IPS-11a (cell line): Measurements from ENCODE around the gene RBMS3.
"Not testable (repeated sequence)": the region's sequence is repeated elsewhere in the genome, so short reads cannot be mapped to it uniquely, and the experiment has no call there.

Source experiments
- H3K4me3 ChIP-seq: one replicate; pipeline ENCODE4 v1.5.1; 2013; ENCODE audit warnings: low read depth, low read length, control low read depth

Gene RBMS3

DNA sequence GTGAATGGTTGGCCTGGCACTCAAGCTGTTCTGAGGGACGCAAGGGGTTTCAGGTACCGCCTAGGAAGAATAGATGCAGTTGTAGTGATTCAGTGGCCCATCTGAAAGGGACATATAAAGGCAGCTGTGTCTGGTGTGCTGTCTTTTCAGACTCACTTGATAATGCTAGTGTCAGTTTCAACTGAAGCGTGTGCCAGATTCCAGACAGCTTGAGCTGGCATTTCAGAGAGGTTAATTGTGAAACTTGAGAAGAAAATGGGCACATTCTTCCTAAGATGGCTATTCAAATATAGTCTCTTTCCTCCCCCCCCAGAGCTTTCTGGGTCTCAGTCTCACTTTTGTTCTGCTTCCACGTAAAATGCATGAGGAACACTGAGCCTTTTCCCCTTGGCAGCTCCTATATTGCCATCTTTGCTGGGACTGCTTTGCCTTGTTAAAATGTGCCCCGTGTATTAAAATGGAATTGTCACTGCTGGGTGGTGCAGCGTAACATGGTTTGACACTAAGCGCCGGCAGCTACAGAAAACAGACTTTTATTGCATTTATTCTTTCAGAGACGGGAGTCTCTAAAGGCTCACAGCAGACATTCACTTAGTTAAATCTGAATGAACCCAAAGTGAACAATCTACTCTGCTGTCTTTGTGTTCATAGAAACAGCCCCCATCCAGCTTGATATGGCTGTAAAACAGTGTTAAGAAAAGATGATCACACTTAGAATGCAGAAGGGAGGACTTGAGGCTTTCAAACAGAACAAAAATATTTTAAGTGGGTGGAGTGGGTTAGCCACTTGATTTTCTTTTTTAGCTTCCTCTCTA lies 478.7 kb downstream of the RBMS3 start:
- H3K4me3 ChIP-seq, result no peak overlapping the region

DNA sequence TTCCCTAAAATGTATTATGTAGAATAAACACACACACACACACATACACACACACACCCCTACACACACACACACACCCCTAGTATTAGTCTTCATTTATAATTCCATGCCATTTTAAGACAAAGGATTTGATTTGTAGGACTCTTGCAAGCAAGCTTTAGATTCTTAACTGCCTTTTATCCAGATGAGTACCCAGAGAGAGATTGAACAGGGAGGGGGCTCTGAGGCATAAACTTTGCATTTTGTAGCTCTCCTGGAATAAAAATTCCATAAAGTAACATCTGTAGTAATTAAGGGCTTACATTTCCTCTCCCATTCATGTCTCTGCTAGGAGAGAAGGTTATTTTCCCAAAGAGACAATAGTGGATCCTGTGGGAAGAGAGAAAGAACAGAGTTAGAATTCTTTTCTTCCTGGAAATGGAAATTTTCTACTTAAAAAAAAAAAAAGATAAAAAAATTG lies 479.4 kb downstream of the RBMS3 start:
- no peak overlapping the region for H3K4me3 ChIP-seq

DNA sequence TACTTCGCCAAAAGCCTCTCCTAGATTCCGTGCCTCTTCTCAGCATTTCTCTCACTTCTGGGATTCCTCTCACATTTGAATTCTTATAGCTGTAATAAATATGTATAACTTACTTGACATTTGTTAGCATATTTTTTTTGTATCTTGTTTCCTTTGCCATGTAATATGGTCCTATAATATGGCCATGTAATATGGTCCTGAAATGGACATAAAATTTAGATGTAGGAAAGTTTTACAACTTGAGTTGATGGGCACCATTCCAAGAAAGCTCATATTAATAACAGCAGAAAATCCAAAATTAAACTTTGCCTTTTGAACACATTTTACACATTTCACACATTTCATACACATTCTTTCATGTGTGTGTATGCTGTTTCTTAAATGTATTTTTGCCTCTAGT lies 480.6 kb downstream of the RBMS3 start:
- no peak overlapping the region for H3K4me3 ChIP-seq

DNA sequence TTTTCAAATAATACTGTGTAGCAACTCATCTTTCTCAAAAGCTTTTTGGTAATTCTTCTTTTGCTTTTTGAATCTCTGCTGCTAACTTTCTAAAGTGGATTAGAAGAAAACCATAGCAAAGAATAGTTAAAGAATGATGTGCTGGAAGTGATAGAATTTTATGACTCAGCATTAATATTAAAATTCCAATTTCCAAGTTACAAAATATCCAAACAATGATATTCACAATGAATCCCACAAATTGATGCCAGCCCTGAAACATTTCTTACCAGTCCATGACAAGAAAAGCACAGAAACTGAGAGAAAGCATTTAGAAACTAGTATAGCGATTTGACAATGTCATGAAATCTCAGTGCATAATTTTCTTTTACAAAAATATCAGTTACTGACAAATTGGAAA lies 482.2 kb downstream of the RBMS3 start:
- H3K4me3 ChIP-seq, result no peak overlapping the region

DNA sequence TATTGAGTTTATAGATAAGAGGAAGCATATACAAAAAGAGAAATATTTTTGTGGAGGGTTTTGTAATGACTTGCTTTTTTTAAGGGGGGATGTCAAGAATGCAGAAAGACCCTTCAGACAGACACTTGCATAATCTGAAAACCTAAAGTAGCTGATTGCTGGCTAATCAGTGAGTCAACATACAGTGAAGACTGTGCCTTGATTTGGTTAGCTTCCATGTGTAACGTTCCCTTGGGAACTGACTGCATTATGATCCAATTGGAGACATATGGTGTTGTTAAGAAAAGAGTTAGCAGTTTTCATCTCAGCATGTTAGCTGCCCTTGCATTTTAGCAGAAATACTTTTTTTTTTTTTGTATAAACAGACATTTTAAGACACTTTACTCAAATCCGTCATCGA lies 483.2 kb downstream of the RBMS3 start:
- no peak overlapping the region for H3K4me3 ChIP-seq

DNA sequence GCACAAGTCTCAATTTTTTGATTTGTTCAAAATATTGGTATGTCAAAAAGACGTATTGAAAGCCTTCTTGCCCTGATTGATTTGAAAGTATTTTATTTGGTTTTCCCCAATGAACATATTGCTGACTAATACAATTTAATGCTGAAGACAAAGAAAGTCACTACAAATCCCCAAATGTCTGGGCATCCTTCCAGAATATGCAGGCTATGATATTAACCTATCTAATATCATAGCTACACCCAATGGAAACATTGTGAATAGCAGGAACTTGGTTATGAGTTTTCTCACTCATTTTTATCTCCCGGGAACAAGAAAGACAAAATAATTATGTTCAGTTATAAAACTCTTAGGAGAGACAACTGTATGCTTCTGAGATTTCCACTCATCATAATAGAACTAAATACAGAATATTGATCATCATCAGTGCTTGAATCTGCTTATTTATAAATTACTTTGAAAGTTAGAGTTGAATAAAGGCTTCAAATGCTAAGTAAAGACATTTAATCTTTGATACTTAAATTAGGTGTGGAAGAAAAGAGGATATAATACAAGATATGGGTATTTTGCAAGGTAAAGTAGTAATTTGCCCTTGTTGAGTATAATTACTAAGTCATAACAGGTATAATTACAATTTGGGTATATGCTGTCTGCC lies 483.9 kb downstream of the RBMS3 start:
- H3K4me3 ChIP-seq, result no peak overlapping the region

DNA sequence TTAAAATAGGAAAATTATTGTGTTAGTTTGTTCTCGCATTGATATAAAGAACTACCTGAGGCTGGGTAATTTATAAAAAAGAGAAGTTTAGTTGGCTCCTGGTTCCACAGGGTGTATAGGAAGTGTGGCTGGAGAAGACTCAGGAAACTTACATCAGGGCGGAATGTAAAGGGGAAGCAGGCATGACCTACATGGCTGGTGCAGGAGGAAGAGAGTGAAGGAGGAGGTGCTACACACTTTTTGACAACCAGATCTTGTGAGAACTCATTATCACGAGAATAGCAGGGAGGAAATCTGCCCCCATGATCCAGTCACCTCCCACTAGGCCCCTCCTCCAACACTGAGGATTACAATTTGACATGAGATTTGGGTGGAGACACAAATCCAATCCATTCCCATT lies 490.7 kb downstream of the RBMS3 start:
- H3K4me3 ChIP-seq, result no peak overlapping the region

DNA sequence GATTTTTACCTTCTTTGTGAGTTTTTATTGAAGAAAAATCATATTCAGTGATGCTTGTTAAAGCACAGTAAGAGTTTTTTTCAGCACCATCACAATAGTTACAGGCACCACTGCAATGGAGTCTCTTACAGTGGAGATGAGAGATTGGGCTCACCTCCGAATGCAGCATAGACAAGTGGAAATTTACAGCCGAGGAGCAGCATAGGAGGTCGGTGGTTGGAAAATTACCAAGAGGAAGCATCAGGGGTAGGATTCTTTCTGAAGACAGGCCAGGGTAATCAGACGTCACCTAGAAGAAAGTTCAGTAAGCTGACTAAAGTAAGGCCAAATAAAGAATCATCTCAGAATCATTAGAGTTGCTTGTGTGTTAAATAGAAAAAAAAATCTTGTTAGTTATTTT lies 491.6 kb downstream of the RBMS3 start:
- H3K4me3 ChIP-seq, result no peak overlapping the region

DNA sequence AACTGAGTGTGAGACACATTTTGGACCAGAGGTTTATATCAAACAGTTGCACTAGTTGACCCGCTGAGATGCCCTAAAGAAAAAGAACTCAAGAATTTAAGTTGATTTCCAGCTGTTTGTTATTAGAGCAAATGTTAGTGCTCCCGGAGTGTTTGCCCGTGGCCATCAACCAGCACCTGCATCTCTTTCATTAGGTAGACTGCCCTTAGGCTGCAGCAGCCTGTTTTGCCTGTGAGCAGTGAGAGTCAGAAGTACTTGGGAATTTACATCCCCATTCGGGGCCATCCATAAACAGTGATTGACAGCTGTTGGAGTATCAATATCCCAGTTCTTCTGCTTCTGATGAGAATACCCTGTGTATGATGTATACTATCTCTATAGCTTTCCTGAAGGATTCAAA lies 492.6 kb downstream of the RBMS3 start:
- H3K4me3 ChIP-seq, result no peak overlapping the region

DNA sequence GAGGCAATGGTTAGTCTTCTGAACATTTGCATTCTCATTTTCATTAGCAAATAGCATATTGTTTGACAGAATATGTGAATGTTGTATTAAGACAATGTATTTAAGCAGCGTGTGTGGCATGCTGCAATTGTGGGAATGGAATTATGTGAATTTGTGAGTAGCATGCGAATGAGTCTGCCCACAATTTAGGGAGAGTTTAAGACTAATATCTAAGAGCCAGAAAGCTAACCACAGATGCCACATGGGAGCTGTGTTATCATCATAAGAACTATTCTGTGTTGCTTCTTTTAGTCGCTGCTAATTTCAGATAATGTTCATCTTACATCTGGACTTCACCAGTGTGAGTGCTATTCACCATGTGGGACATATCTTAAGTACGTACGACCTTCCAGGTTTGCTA lies 494.5 kb downstream of the RBMS3 start:
- no peak overlapping the region for H3K4me3 ChIP-seq

DNA sequence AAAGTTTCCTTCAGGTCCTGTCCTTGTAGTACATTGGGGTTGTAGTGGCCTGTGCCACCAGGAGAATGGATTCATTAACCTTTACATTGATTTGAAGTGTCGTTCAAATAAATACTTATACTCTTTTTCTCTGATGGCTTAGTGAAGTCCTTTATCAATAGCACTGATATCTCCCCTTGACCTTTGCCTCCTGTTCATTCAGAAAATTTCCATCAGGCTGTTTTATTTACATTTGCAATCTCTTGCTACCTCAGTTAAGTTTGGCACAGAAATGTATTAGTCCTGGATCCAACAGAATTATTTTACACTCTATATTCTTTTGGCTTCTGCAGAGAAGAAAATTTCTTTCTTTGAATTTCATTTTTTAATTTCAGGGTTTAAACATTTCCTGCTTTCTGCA lies 497.0 kb downstream of the RBMS3 start:
- H3K4me3 ChIP-seq, result no peak overlapping the region

DNA sequence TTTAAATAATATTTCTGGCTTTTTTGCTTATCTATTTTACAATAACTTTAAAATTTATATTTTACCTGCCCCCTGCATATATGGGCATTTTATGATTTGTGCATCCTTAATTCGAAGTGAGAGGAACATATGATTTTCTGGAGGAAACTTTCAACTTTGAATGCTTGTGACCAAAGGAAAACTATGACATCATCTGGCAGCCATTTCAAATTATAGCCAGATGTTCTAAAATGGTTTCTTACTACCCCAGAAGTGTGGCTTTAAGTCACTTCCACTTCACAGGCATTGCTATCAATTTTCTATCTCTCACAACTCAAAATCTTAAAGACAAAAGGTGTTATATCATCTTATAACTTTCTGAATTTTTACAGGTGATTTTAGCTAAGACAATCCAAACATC lies 508.8 kb downstream of the RBMS3 start:
- no peak overlapping the region for H3K4me3 ChIP-seq

DNA sequence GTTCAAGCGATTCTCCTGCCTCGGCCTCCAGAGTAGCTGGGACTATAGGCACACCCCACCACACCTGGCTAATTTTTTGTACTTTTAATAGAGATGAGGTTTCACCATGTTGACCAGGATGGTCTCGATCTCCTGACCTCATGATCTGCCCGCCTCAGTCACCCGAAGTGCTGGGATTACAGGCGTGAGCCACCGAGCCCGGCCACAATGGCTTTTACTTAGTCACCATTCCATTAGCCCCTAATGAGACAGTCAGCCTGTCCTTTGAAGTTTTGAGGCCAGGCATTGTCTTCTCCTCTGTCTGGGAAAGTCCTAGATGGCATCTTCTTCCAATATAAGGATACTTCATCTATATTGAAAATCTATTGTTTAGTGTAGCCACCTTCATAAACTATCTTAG lies 515.9 kb downstream of the RBMS3 start:
- H3K4me3 ChIP-seq, result no peak overlapping the region

DNA sequence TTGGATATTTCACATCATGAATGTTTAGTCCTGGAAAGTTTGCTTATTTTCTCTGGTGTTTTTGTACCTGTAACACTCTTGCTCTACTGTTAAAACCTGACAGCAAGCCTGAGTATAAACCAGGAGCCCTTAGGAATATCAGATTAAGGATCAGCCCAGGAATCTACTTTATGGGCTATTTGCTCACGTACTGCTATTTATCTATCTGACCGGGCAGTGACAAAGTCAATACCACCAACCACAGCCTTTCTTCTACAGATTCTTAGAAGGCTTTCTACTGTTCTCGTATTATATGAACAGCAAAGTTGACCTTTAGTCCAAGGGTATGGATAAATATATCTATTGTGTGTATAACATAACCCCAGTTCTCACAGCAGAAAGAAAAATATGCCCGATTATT lies 521.2 kb downstream of the RBMS3 start:
- no peak overlapping the region for H3K4me3 ChIP-seq

DNA sequence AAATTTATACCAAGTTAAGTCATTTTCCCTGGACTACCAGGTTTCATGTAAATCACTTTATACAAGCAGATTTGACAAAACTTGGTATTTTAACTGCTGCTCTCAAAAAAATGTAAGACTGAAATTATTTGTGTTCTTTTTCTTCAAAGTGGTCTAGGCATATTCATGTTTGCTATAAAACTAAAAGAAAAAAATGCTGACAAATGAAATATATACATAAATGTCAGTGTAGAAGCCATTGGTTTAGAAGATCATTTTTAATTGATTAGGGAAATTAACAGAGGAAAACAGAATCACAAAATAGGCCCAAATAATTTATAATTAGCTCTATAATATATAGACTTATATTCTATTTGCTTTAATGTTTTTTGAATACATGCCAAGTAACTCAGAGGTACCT lies 523.2 kb downstream of the RBMS3 start:
- H3K4me3 ChIP-seq, result no peak overlapping the region

DNA sequence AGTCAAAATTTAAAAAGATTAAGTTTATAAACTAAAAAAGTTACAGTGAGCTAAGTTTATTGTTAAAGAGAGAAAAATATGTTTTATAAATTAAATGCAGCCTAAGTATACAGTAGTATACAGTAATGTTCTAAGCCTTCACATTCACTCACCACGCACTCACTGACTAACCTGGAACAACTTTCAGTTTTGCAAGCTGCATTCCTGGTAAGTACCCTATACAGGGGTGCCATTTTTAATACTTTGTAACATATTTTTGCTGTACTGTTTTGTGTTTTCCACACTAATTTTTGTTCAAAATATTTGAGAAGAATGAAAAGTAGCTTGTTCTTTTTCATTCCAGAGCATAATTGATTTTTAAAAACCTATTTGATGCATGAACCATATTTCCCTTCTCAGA lies 524.9 kb downstream of the RBMS3 start:
- H3K4me3 ChIP-seq, result no peak overlapping the region

DNA sequence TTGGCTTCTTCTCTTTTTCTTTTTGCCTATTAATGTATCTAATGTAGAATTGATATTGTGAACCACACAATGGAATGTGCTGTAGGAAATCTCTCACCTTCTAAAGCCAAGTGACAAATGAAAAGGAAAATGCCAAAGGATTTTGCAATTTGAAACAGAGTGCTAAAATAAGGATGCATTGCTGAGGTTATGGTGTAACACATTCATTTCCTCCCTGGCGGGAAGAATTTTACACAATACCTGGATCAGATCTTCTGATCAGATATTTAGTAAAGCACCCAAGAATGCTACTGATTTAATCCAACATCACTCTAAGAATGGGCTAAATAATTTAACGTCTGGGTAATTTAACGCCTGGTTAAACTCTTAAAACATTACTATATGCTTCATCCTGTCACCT lies 527.5 kb downstream of the RBMS3 start:
- not testable (repeated sequence) for H3K4me3 ChIP-seq

DNA sequence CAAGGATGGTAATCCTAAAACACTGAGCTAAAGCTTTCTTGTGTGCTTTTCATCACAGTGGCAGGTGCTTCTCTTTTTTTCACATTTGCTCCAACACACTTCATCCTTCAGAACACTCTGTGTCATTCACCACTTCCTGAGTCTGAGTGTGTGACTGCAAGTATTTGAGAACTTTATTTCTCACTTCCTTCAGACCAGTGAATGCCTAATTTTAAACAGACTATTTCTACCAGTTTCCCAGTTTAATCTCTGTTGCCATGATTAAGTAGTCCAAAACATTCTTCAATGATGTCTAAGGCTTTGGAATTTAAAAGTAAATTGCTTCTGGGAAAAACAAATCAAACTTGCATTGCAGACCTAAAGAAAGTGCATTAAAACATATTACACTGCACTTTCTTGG lies 541.2 kb downstream of the RBMS3 start:
- no peak overlapping the region for H3K4me3 ChIP-seq

DNA sequence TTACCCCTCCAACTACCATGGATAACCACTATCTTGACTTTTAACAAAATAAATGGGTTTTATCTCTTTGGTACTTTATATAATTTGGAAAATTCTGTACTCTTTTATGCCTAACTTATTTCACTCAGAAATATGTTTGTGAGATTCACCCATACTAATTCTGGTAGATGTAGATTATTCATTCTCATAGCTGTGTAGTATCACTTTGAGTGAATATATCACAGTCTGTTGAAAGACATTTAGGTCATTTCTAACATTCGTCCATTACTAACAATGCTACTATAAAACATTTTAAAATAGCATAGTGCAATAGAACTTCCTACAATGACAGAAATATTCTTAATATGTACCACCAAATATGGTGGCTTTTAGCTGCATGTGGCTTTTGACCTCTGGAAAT lies 542.4 kb downstream of the RBMS3 start:
- H3K4me3 ChIP-seq, result no peak overlapping the region

DNA sequence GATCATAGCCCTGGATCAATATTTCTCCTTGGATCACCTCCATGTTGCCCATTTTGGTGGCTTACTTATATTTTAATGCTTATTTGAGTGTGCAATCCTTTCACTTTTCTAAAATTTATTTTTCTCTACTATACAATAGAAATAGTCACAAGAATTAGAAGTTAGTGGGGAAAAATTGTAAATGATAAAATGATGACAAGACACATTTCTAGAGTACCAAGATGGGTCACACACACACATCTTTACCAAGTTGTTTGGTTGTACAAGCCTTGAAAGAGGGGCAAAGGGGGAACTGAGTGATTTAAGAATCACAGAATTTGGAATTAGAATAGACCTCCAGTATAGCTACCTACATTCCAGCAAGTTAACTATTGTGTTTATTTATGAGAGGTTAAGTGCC lies 545.8 kb downstream of the RBMS3 start:
- H3K4me3 ChIP-seq, result no peak overlapping the region

DNA sequence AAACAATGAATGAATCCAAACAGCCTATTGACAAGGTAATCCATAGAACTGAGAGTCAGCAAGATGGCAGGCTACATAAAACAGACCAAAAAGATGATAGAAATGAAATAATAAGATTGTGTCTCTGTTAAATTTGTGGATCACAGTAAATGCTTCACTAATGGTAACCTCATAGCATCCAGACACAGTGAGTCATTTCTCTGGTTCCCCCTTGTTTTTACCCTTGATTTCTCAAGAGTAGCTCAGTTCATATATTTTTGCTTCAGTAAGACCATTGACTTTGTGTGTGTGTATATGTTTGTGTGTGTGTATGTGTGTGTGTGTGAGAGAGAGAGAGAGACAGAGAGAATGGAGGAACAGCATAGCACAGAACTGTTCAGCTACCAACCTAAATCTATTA lies 546.9 kb downstream of the RBMS3 start:
- no peak overlapping the region for H3K4me3 ChIP-seq

DNA sequence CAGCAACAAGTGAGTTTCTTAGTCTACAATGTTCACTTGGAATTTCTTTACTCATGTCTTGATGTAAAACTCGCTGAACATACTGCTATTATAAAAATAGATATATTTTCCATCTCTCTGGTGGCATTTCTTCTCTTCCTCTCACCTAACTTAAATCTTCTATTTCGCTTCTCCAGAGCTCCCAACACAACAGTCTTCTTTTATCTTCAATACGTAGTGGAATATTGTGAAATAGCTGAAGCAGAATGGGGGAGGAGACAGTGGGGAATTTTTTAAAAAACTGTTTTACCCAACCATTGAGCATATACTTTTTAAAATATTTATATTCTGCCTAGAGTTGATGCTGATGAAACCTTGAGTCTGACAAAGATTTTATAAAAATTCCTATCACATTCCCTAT lies 548.5 kb downstream of the RBMS3 start:
- no peak overlapping the region for H3K4me3 ChIP-seq

DNA sequence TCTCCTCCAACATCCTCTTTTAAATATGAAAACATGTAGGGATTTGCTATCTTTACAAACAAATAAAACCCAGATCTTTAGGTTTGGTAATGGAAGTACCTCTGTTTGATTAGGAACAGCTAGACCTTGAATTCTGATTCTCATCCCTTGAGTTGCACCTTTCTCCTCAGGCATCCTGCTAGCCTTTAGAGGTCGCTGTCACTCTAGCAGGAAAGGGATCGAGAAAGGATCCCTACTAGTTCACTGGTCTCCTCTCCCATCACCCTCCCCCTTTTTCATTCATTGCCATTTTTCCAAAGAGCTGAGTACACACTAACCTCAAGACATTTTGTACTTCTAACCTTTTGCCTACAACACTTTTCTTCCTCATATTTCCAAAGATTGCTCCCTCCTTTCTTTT lies 569.8 kb downstream of the RBMS3 start:
- H3K4me3 ChIP-seq, result no peak overlapping the region
